HG02981 (cell line): ENCODE results near the gene MARCHF9.
"Not testable (repeated sequence)": the region's sequence is repeated elsewhere in the genome, so short reads cannot be mapped to it uniquely, and the experiment has no call there.

Experiments used
- ATAC-seq: cut with Tn5 transposase; IDR thresholded peaks from one replicate; pipeline ENCODE4 v1.9.1; 2021; ENCODE audit warnings: mild to moderate bottlenecking, moderate library complexity; ENCODE audit not compliant: unreplicated experiment

The MARCHF9 gene, protein sequence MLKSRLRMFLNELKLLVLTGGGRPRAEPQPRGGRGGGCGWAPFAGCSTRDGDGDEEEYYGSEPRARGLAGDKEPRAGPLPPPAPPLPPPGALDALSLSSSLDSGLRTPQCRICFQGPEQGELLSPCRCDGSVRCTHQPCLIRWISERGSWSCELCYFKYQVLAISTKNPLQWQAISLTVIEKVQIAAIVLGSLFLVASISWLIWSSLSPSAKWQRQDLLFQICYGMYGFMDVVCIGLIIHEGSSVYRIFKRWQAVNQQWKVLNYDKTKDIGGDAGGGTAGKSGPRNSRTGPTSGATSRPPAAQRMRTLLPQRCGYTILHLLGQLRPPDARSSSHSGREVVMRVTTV

GRCh38 chr12:57754411-57755193 lies at the start of gene MARCHF9:
TSS of gene MARCHF9 (plus strand) at chr12:57755103. CDS start at chr12:57755529, 426 bp downstream.
- ATAC-seq: peak; percentile 28

GRCh38 chr12:57707250-57707649 lies 47.7 kb upstream of the MARCHF9 start:
- ATAC-seq: no peak

- ATAC-seq: no peak
These were observed 46.6 kb upstream of the MARCHF9 start for GRCh38 chr12:57708296-57708695.

- no peak for ATAC-seq
These were observed 42.2 kb upstream of the MARCHF9 start for GRCh38 chr12:57712701-57713100.

DNA sequence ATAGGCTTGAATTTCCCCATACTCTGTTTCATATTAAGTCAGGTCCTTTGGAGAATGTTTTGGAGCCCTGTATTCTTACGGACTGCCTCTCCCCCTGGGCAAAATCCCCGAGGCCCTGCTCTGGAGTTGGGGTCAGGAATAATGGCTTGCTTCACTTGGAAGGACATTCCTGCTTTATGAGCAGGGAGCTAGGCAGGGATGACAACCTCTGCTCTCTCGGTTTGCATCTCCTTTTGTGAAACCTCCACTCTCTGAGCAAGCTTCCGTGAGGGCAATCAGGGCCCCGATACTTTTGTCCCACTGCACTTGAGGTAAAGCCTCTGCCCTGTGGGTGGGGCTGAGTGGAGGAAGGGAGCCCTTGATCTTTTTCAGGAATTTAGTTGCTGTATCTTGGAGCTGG lies 41.7 kb upstream of the MARCHF9 start:
- ATAC-seq: no peak

DNA sequence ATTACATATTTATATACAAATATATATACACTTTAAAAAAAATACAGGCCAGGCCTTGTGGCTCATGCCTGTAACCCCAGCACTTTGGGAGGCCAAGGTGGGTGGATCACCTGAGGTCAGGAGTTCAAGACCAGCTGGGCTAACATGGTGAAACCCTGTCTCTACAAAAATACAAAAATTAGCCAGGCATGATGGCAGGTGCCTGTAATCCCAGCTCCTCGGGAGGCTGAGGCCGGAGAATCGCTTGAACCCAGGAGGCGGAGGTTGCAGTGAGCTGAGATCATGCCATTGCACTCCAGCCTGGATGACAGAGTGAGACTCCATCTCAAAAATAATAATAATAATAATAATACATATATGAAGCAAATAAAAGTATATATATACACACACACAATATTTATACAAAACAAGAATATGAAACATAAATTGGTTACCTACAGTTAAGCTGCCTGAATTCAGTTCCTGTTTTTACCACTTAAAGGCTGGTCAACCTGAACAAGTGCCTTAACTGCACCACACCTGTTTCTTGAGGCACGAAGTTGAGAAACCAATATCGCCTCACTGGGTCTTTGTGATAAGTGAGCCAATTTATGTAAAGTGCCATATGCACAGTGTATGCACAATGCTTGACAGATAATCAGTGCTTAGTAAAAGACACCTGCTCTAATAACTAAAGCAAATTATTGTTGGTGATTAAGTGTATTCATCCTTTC lies 39.7 kb upstream of the MARCHF9 start:
- ATAC-seq: peak; percentile 69

GRCh38 chr12:57715786-57716185 lies 39.1 kb upstream of the MARCHF9 start:
- no peak for ATAC-seq

DNA sequence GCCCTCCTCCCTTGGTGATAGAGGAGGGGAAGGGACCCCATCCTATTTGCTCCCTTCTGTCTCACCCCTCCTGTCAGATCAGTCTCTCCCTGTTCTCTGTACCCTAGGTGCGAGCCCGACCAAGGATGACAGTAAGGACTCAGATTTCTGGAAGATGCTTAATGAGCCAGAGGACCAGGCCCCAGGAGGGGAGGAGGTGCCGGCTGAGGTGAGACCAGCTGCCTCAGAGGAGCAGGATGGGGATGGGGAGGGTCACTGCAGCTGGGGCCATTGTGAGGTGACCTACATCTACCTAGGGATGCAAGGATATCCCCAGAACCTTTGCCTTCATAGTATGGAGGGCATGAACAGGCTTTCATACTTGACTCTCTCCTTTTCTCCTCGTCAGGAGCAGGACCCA lies 38.6 kb upstream of the MARCHF9 start:
- ATAC-seq: no peak

GRCh38 chr12:57717131-57717530 lies 37.8 kb upstream of the MARCHF9 start:
- ATAC-seq: no peak

GRCh38 chr12:57717846-57718640 lies 36.9 kb upstream of the MARCHF9 start:
- no peak for ATAC-seq

DNA sequence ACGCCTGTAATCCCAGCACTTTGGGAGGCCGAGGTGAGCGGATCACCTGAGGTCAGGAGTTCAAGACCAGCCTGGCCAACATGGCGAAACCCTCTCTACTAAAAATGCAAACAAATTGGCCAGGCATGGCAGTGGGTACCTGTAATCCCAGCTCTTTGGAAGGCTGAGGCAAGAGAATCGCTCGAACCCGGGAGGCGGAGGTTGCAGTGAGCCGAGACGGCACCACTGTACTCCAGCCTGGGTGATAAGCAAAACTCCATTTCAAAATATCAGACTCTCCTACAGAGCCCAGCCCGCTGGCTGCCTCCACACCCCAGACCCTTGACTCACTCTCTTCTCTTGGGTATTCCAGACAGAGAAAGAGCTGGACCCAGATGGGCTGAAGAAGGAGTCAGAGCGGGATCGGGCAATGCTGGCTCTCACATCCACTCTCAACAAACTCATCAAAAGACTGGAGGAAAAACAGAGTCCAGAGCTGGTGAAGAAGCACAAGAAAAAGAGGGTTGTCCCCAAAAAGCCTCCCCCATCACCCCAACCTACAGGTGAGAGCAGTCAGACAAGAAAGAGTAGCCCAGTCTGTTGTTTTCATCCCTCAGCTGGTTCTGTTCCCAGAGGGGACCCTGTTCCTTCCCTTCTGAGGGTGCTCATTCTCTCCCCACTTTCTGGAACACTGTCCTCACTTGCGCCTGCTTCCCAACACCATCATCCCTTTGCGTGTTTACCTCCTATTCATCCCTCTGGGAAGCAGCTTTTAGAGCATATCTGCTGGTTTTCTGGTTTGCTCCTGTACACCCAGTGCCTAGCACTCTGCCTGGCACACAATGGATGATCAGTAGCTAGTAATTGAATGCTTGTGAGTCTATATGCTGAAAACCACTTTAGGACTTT lies 36.0 kb upstream of the MARCHF9 start:
- ATAC-seq: no peak

GRCh38 chr12:57719777-57720605 lies 34.9 kb upstream of the MARCHF9 start:
- ATAC-seq: no peak

DNA sequence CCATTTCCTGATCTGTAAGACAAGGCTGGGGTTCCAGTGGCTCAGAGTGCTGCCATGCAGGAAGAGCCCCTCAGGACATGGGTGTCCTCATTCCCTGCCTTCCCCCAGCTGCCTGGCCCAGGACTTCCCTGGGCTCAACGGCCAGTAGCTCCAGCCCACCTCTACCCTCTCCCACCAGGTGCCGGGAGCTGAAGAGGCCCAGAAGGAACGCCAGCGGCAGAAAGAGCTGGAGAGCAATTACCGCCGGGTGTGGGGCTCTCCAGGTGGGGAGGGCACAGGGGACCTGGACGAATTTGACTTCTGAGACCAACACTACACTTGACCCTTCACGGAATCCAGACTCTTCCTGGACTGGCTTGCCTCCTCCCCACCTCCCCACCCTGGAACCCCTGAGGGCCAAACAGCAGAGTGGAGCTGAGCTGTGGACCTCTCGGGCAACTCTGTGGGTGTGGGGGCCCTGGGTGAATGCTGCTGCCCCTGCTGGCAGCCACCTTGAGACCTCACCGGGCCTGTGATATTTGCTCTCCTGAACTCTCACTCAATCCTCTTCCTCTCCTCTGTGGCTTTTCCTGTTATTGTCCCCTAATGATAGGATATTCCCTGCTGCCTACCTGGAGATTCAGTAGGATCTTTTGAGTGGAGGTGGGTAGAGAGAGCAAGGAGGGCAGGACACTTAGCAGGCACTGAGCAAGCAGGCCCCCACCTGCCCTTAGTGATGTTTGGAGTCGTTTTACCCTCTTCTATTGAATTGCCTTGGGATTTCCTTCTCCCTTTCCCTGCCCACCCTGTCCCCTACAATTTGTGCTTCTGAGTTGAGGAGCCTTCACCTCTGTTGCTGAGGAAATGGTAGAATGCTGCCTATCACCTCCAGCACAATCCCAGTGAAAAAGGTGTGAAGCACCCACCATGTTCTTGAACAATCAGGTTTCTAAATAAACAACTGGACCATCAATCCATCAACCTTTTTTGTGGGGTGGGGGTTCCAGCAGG lies 34.0 kb upstream of the MARCHF9 start:
- ATAC-seq: no peak

DNA sequence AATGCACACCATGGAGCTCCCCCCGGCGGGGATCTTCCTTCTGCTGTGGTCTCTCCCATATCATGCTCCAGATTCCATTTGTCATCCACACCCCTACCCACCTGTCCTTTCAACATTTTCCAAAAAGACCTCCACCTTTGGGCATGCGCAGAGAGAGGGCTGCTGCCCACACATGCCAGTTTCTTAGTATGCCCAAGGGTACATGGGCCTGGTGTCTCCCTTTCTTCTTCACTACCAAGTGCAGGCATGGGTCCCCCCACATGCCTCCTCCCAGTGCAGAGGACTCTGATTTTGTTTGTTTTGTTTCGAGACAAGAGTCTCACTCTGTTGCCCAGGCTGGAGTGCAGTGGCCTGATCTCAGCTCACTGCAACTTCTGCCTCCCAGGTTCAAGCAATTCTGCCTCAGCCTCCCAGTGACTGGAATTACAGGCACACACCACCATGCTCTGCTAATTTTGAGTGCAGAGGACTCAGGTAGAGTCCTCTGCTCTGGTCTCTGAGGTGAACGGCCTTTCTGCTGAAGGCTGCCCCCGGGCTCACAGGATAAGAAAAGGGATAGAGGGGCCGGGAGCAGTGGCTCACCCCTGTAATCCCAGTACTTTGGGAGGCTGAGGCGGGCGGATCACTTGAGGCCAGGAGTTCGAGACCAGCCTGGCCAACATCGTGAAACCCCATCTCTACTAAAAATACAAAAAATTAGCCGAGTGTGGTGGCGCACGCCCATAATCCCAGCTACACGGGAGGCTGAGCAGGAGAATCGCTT lies 32.9 kb upstream of the MARCHF9 start:
- not testable (repeated sequence) for ATAC-seq

- no peak for ATAC-seq
These were observed 31.9 kb upstream of the MARCHF9 start for GRCh38 chr12:57722716-57723629.

- ATAC-seq: no peak
These were observed 31.3 kb upstream of the MARCHF9 start for GRCh38 chr12:57723630-57723962.
